ENCODE results near the gene PLA2G4C. TPM values are rescaled to one million over a fixed set of nuclear protein-coding genes. Genes with fewer than 3 reads are reported as not detected.

PLA2G4C gene
- total RNA-seq (2022; extraction: Qiagen RNA extraction): 8.7 to 15.2 TPM (median 11.2 TPM) in 5 replicates

GRCh38 chr19:48110350-48110966 lies at the start of gene PLA2G4C:
Gene PLA2G4C, minus strand, starts transcription at chr19:48110817. Its CDS starts 4,288 bp downstream, at chr19:48106529.

GRCh38 chr19:48043675-48044258 lies 66.8 kb downstream of the PLA2G4C start, which contains the start of gene CABP5:
Gene CABP5, minus strand, starts transcription at chr19:48044079. Its CDS starts 157 bp downstream, at chr19:48043922.

Other genes starting within 250 kb of the PLA2G4C start
- 0.06 TPM in 1 of 5 replicates, not detected in the others for gene SULT2A1, start 224.5 kb downstream of the PLA2G4C start, total RNA-seq (2022; extraction: Qiagen RNA extraction)
- not detected in 5 replicates for gene BSPH1, start 118.6 kb downstream of the PLA2G4C start, total RNA-seq (2022; extraction: Qiagen RNA extraction)
- not detected in 5 replicates for gene ELSPBP1, start 116.2 kb downstream of the PLA2G4C start, total RNA-seq (2022; extraction: Qiagen RNA extraction)
- gene CABP5, start 66.7 kb downstream of the PLA2G4C start, total RNA-seq (2022; extraction: Qiagen RNA extraction): not detected in 5 replicates
- 56.1 to 67.2 TPM (median 64.2 TPM) in 5 replicates for gene LIG1, start 59.5 kb upstream of the PLA2G4C start, total RNA-seq (2022; extraction: Qiagen RNA extraction)
- gene ZSWIM9, start 59.9 kb upstream of the PLA2G4C start, total RNA-seq (2022; extraction: Qiagen RNA extraction): 6.1 to 7.2 TPM (median 6.5 TPM) in 5 replicates
- gene CARD8, start 145.1 kb upstream of the PLA2G4C start, total RNA-seq (2022; extraction: Qiagen RNA extraction): 13.8 to 17.5 TPM (median 16.7 TPM) in 5 replicates
- 6.4 to 9.1 TPM (median 7.1 TPM) in 5 replicates for gene ZNF114, start 159.3 kb upstream of the PLA2G4C start, total RNA-seq (2022; extraction: Qiagen RNA extraction)
- gene EMP3, start 214.7 kb upstream of the PLA2G4C start, total RNA-seq (2022; extraction: Qiagen RNA extraction): 365 to 468 TPM (median 427 TPM) in 5 replicates